Jurkat, Clone E6-1 (cell line): ENCODE data around the gene SPOCD1. TPM values are rescaled to one million over a fixed set of nuclear protein-coding genes. Genes with fewer than 3 reads are reported as not detected.

Source experiments
- DNase-seq: peaks from one replicate; pipeline ENCODE4 v3.0.0-alpha.2; 2011; ENCODE audit warnings: low read depth, low spot score
- H3K4me3 ChIP-seq: 2 replicates; pipeline ENCODE4 v1.5.1; 2011; ENCODE audit warnings: mild to moderate bottlenecking, low read length, control low read depth, moderate library complexity
- polyA plus RNA-seq: library from polyadenylated mRNA; unstranded; fragments of >200 nt; gene quantifications from one replicate; pipeline ENCODE4 v1.2.1, GENCODE V29; 2012; ENCODE audit warnings: missing spikeins; ENCODE audit not compliant: insufficient read length, insufficient read depth

SPOCD1 gene
- polyA plus RNA-seq = not detected

DNA sequence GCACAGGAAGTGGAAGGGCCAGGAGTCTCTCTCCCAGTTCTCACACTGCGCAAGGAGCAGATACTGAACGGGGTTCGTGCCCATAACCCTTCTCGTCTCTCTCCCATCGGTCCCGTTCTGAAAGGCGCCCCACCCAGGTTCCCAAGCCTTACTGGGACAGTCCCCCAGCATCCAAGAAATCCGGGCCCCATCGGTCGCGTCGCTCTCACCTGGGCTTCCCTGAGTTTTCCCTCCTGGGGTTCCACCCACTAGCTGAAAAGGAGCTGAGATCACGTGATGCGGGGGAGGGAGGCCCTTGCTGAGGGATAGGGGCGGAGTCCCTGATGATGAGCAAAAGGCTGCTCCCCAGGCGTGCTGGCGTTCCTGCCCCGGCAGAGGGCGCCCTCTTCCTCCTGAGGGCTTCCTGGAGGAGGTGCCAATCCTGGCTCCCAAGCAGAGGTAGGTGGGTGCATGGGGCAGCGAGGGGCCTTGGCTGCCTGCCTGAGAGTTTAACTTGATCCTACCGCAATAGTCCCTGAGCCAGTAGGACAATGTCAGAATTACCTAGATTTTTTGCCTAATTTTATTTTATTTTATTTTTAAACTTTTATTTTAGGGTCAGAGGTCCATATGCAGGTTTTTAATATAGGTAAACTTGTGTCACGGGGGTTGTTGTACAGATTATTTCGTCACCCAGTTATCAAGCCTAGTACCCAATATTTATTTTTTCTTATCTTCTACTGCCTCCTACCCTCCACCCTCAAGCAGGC, at the start of gene SPOCD1:
Gene SPOCD1 (minus strand): TSS at position 271 of the 749 bp plus-strand sequence. CDS start 689 bp downstream, outside the sequence.
- peak; percentile 83 for DNase-seq
- peak within 1 kb of the TSS; percentile 49 for H3K4me3 ChIP-seq

GRCh38 chr1:31862071-31862470, 46.2 kb upstream of the SPOCD1 start:
- no peak overlapping the region for H3K4me3 ChIP-seq
- DNase-seq = no peak

GRCh38 chr1:31861346-31861745, 45.5 kb upstream of the SPOCD1 start:
- H3K4me3 ChIP-seq = no peak overlapping the region
- no peak for DNase-seq

DNA sequence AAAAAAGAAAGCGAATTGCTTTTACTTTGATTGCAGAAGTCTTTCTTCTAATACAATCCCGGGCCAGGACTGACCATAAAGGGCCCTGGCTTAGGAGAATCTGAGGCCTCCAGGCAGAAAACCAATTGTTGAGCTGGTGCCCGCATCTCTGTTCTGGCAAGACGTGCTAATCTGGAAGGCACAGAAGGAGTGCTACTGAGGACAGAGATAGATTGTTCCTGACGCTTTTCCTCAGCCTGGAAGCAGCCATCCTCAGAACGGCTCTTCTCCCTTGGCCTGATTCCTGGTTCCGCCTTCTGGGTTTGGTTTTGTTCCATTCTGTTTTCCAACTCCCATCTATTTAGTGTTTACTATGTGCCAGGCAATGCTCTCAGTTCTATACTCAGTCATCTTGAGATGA, 44.8 kb upstream of the SPOCD1 start:
- DNase-seq = no peak
- H3K4me3 ChIP-seq = no peak overlapping the region

DNA sequence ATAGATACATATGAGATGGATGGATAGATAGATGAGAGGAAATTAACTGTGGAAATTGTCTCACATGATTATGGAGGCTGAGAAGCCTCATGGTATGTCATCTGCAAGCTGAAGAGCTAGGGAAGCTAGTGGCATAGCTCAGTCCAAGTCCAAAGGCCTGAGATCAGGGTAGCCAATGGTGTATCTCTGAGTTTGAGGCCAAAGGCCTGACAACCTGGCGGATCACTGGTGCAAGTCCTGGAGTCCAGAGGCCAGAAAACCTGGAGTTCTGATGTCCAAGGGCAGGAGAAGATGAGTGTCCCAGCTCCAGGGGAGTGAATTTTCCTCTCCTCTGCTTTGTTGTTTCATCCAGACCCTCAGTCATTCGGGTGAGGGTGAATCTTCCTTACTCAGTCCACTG, 43.9 kb upstream of the SPOCD1 start:
- DNase-seq = no peak
- H3K4me3 ChIP-seq = no peak overlapping the region

- no peak overlapping the region for H3K4me3 ChIP-seq
- no peak for DNase-seq
Observed at GRCh38 chr1:31859044-31859443, 43.2 kb upstream of the SPOCD1 start.

DNA sequence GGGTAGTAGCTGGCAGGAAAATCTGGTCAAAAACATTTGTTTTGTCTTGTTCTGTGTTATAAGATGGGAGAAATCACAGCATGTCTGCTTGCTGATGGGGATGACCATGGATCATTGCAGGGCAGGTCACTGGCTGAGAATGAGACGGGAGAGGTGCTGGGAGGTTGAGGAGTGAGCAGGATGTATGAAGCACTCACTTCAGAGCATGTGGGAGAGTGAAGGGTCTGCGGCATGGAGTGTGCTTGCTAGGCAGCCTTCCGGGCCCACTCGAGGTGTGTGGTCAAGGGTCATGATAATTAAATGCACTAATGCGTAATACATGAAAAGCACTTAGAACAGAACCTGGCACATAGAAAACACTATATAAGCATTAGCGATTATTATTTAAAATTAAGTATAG, 42.0 kb upstream of the SPOCD1 start:
- no peak for DNase-seq
- H3K4me3 ChIP-seq = no peak overlapping the region

GRCh38 chr1:31856140-31856539, 40.3 kb upstream of the SPOCD1 start:
- DNase-seq = no peak
- H3K4me3 ChIP-seq = no peak overlapping the region

DNA sequence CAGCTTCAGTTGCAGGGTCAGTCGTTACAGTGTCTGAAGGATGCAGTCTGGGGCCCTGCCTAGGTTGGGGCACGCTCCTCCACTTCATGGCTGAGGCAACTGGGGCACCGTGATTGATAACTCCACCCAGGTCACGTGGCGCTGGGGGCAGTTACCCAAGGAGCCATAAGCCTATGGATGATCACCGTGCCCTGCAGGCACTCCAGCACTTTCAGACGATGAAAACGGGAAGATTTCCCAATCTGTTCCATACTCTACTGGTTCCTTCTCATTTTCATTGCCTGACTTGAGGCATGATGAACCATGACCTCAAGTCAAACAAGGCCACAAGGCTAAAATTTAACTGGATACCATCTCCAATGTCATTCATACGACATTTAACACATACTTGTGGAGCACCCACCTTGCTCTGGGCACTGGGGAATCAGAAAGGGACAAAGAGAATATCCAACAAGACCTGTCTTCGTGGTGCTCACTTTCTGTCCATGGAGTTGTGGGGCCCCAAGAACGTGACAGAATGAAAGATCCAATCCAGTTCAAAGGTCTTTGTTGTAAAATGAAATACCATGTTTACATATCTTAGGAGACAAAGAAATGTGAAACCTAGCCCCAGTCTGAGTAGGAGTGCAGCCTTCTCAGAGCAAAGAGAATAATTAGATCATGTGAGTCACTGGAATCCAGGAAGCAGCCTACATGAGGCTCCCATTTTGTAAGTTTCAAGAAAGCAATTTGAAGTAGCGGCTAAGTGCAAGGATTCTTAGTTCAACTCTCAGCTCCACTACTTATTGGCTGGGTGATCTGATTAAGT, 39.4 kb upstream of the SPOCD1 start:
- no peak for DNase-seq
- H3K4me3 ChIP-seq = no peak overlapping the region

GRCh38 chr1:31849653-31850052, 33.8 kb upstream of the SPOCD1 start:
- H3K4me3 ChIP-seq = no peak overlapping the region
- DNase-seq = no peak

GRCh38 chr1:31848381-31848897, 32.6 kb upstream of the SPOCD1 start:
- DNase-seq = peak; percentile 97
- peak overlapping the region; percentile 31 for H3K4me3 ChIP-seq

- DNase-seq = no peak
- H3K4me3 ChIP-seq = no peak overlapping the region
Observed at GRCh38 chr1:31846484-31846883, 30.7 kb upstream of the SPOCD1 start.

DNA sequence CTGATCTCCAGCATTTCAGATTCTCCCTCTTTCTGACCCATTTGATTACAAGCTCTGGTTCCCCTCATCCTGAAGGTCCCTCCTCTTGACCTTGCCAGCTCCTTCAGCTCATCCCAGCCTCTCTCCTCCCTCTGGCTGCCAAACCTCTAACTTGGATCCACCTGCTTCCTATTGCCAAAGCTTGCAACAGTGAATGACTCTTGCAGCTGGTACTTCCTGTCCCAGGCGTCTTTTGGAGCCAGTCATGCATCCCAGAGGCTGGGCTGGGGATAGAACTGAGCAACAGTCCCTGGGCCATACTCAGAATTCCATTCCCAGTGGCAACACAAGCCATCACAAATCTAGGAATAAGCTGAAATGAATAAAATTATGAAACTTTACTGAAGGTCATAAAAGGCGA, 27.7 kb upstream of the SPOCD1 start:
- H3K4me3 ChIP-seq = no peak overlapping the region
- DNase-seq = no peak

- H3K4me3 ChIP-seq = no peak overlapping the region
- no peak for DNase-seq
Observed at GRCh38 chr1:31839662-31840343, 24.0 kb upstream of the SPOCD1 start.

DNA sequence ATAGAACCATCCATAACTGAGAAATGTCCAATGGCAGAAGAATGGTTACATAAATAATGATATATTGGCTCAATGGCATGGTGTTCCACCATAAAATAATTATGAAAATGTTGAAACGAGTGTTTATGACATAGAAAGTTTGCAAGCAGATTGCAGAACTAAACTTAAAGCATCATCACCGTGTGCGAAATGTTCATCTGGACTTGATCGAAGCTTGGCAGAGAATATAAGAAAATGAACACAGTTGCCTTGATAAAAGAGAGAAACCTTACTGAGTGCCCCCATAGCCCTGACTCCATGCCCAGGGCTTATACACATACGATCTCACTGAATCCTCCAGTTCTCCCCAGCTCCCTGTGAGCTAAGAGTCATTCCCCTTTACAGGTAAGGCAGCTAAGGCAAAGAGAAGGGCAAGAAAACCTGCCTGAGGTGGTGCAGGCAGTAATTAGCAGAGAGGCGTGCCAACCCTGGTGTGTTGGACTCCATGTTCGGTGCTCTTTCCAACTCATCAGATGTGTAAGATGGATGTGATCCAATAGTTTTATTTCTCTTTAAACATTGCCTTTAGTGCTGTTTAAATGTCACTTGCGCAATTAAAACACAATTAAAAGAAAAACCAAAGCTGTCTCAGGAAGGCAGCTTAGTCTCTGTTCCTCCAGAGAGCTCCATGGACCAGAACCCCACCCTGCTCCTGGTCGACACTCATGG, 21.8 kb upstream of the SPOCD1 start:
- no peak overlapping the region for H3K4me3 ChIP-seq
- no peak for DNase-seq

DNA sequence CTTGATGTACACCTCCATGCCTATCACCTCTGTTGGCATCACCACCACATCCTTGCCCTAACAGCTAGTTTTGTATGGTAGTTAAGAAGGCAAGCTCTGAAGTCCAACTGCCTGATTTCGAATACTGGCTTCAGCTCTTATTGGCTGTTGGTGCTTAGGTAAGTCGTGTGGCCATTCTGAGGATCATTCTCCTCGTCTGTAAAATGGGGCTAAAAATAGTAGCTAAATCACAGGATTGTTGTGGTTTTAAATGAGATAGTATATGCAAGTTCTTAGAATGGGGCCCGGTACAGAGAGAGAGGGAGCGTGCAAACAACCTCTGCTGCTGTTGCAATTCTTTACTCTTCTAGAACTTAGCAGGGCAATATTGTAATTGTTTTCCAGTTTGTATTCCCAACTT, 20.8 kb upstream of the SPOCD1 start:
- no peak overlapping the region for H3K4me3 ChIP-seq
- no peak for DNase-seq

DNA sequence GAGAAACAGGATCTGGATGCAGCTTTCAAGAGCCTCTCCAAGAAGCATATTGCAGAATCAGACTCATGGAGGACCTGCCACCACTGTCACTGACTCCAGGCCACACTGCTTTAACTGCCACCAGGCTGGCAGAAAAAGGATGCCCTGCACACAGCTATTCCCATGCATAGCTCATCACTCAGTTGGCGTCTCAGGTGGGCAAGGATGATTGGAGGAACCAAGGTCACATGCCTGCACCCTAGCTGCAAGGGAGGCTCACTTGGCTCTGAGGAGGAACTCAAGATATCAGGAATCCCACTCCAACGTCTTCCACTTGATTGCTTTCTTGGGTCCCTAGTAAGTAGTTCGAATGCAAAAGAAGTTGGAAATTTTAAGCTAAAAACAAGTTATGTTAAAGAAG, 19.6 kb upstream of the SPOCD1 start:
- no peak overlapping the region for H3K4me3 ChIP-seq
- no peak for DNase-seq

DNA sequence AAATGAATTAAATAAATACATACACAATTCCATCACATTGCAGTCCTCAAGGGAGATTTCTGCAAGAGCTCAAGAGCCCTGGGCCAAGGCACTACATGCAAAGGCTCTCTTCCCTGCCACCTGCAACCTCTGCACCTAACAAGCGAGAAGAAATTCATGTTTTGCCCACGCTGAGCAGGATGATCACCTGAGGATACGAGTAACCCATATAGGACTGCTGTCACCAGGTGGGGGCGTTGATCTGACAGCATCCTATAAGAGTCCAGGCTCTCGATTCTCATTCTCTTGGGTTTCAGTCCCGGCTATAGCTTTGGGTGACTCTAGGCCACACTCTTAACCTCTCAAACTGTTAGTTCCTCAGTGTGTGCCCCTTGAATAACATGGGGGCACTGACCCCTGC, 18.7 kb upstream of the SPOCD1 start:
- no peak overlapping the region for H3K4me3 ChIP-seq
- DNase-seq = peak; percentile 59
